ENCODE results near the gene PSAPL1. TPM values are rescaled to one million over a fixed set of nuclear protein-coding genes. Genes with fewer than 3 reads are reported as not detected.

Gene PSAPL1
- total and polyA plus RNA-seq, 2 of the 8 experiments (the other 6 are each of a cell fraction or from before 2014, with no cell fraction given) = 0.03 TPM; not detected in 1

- POLR2A ChIA-PET (ENCODE audit: partially characterized antibody) = no interaction called here
- no peak overlapping the region for H3K4me2 ChIP-seq (ENCODE audit: insufficient read depth in 1 of 2, low read depth in 2 of 2, low read length in 2 of 2)
- H4K8ac ChIP-seq (ENCODE audit: extremely low read depth, insufficient read depth, low read length) = no peak overlapping the region
- no peak overlapping the region for H2AFZ ChIP-seq (ENCODE audit: low read length)
- no peak overlapping the region for H4K5ac ChIP-seq (ENCODE audit: insufficient read length, low read depth, low read length)
- peaks cover 0 to under 1% (median 0%) of the 10 kb centered on the region in 4 experiments; a peak in 1 of 7 replicates for H3K27me3 ChIP-seq (replicated peaks in 1 of 4; ENCODE audit: control insufficient read depth in 3 of 4, extremely low read depth in 1 of 4, insufficient read depth in 3 of 4, low read length in 3 of 4)
- H3K36me3 ChIP-seq (ENCODE audit: control insufficient read depth in 2 of 4, insufficient read depth in 4 of 4, low read length in 3 of 4) = no peaks in the 10 kb centered on the region
- FAIRE-seq = no peak
- H3K23ac ChIP-seq (ENCODE audit: insufficient read length) = no peak overlapping the region
- CTCF ChIA-PET (ENCODE audit: partially characterized antibody) = interaction anchor here (0.8 to 1.9 kb wide), 8 partner anchors 9 to 229 kb away, joined by 3 to 9 read pairs (median 4); no protein-coding TSS in a partner anchor
- H3K9me3 ChIP-seq (ENCODE audit: insufficient read depth in 2 of 2, low read depth in 1 of 2, low read length in 1 of 2) = peaks cover 4 to 6% of the 10 kb centered on the region in 2 experiments; a peak in 1 of 4 replicates
- H3K79me1 ChIP-seq (ENCODE audit: low read depth, low read length) = no peaks in the 10 kb centered on the region
- H3K4me1 ChIP-seq (replicated peaks in 1 of 4; ENCODE audit: control insufficient read depth in 3 of 4, insufficient read depth in 4 of 4, low read length in 3 of 4) = peaks cover 0 to 11% (median 5%) of the 10 kb centered on the region in 4 experiments; a peak in 4 of 7 replicates
- no peak overlapping the region for H3K27ac ChIP-seq (ENCODE audit: low read depth, low read length)
- 70% methylated on average over 5 of the region's 5 CpGs; no CpG with 5 or more reads in 1 of the 2 experiments for WGBS, 2 experiments (ENCODE audit: extremely low coverage in 1 of 2, insufficient coverage in 1 of 2, insufficient read length in 1 of 2, insufficient replicate concordance in 2 of 2, low coverage in 1 of 2, low lambda C conversion rate in 2 of 2, missing lambda C conversion rate in 1 of 2)
- H3K18ac ChIP-seq (ENCODE audit: extremely low read depth, low read length) = no peak overlapping the region
- no peak overlapping the region for H3K9ac ChIP-seq (replicated peaks in 1 of 4; ENCODE audit: extremely low read depth in 1 of 4, low read depth in 3 of 4, low read length in 3 of 4)
- H4K20me1 ChIP-seq (replicated peaks in 1 of 2; ENCODE audit: control insufficient read depth in 1 of 2, insufficient read depth in 2 of 2, low read length in 2 of 2) = peaks cover 0 to 2% of the 10 kb centered on the region in 2 experiments
- no peak overlapping the region for H2BK12ac ChIP-seq (ENCODE audit: low read depth, low read length)
- no peak overlapping the region for H2AK5ac ChIP-seq (ENCODE audit: low read depth, low read length)
- no peak overlapping the region for H4K91ac ChIP-seq (replicated peaks; ENCODE audit: insufficient read length, low read length)
- H3K4me3 ChIP-seq (ENCODE audit: extremely low read depth in 1 of 4, insufficient read depth in 2 of 4, low read depth in 3 of 4, low read length in 4 of 4) = no peak overlapping the region
- H2BK120ac ChIP-seq (replicated peaks; ENCODE audit: low read depth, low read length) = no peak overlapping the region
- no peak overlapping the region for H2BK20ac ChIP-seq (ENCODE audit: low read length)
- H3K14ac ChIP-seq (ENCODE audit: insufficient read length) = no peak overlapping the region
- no peak overlapping the region for H3K4ac ChIP-seq (replicated peaks; ENCODE audit: insufficient read length, low read depth, low read length)
- peak in 1 of 2 experiments; percentile 4 for DNase-seq (ENCODE audit: low read depth in 1 of 2, low spot score in 2 of 2)
- H3K56ac ChIP-seq (replicated peaks; ENCODE audit: insufficient read length, low read depth, low read length) = no peak overlapping the region
- no peak overlapping the region for H2BK5ac ChIP-seq (ENCODE audit: low read depth, low read length)
- H3K79me2 ChIP-seq (ENCODE audit: control insufficient read depth in 1 of 2, insufficient read depth in 2 of 2, low read length in 2 of 2) = no peaks in the 10 kb centered on the region
- H2BK15ac ChIP-seq (ENCODE audit: low read length) = no peak overlapping the region
- no peaks in the 10 kb centered on the region for H3K23me2 ChIP-seq (ENCODE audit: low read depth, low read length)
- TF ChIP-seq BRCA1 (IDR thresholded peaks at IDR 0.05; ENCODE audit: low read depth, low read length) = no peak
- TF ChIP-seq KDM5A (IDR thresholded peaks at IDR 0.05; ENCODE audit: low read length) = no peak
- TF ChIP-seq HDAC2 (IDR thresholded peaks at IDR 0.05; ENCODE audit: borderline replicate concordance in 1 of 2, low read depth in 2 of 2, low read length in 2 of 2) = no peak
- no peak for TF ChIP-seq EGR1 (IDR thresholded peaks at IDR 0.05; ENCODE audit: borderline replicate concordance, low read depth, low read length)
- no peak for TF ChIP-seq TAF1 (IDR thresholded peaks at IDR 0.05; ENCODE audit: low read depth, low read length)
- no peak for TF ChIP-seq MAX (IDR thresholded peaks at IDR 0.05)
- TF ChIP-seq TEAD4 (IDR thresholded peaks at IDR 0.05; ENCODE audit: low read depth, low read length) = no peak
- TF ChIP-seq ATF2 (IDR thresholded peaks at IDR 0.05; ENCODE audit: low read length) = no peak
- no peak for TF ChIP-seq NANOG (IDR thresholded peaks at IDR 0.05; ENCODE audit: insufficient read depth, low read depth, low read length, poor library complexity, severe bottlenecking)
- TF ChIP-seq SP2 (IDR thresholded peaks at IDR 0.05; ENCODE audit: low read length) = no peak
- TF ChIP-seq CBX8 (IDR thresholded peaks at IDR 0.05; ENCODE audit: borderline replicate concordance, low read depth, low read length) = no peak
Observed at GRCh38 chr4:7423391-7423790, 11.3 kb downstream of the PSAPL1 start.

Data from H1 (cell line).